Hepatocyte (in vitro differentiated cells): ENCODE data around the gene SIRT4. TPM values are rescaled to one million over a fixed set of nuclear protein-coding genes. Genes with fewer than 3 reads are reported as not detected.
A peak's percentile ranks its signal among the peaks of the same experiment; 100 is the strongest.

ENCODE experiments used
- DNase-seq: peaks from one replicate; pipeline ENCODE4 v3.0.0-alpha.2; 2016; ENCODE audit warnings: low spot score
- H2AFZ ChIP-seq: fragments of 200-600 bp; sonication (generic); 2 replicates; pipeline ENCODE4 v1.6.0; 2016; ENCODE audit warnings: antibody characterized with exemption, mild to moderate bottlenecking
- H3K27ac ChIP-seq: fragments of 200-600 bp; sonication (generic); 2 replicates; pipeline ENCODE4 v1.5.1; 2016; ENCODE audit warnings: mild to moderate bottlenecking
- H3K27me3 ChIP-seq: fragments of 200-600 bp; sonication (generic); 2 replicates; pipeline ENCODE4 v1.6.1; 2016
- H3K36me3 ChIP-seq: fragments of 200-600 bp; sonication (generic); replicated peaks from 2 replicates; pipeline ENCODE4 v1.5.1; 2016; ENCODE audit warnings: low read depth; ENCODE audit not compliant: insufficient read depth
- H3K4me1 ChIP-seq: fragments of 200-600 bp; sonication (generic); 2 replicates; pipeline ENCODE4 v1.5.1; 2016; ENCODE audit warnings: mild to moderate bottlenecking, moderate library complexity; ENCODE audit not compliant: insufficient read depth
- H3K4me2 ChIP-seq: fragments of 200-600 bp; sonication (generic); 2 replicates; pipeline ENCODE4 v1.6.0; 2016
- H3K4me3 ChIP-seq: fragments of 200-600 bp; sonication (generic); 2 replicates; pipeline ENCODE4 v1.5.1; 2016; ENCODE audit warnings: mild to moderate bottlenecking
- H3K79me2 ChIP-seq: fragments of 200-600 bp; sonication (generic); 2 replicates; pipeline ENCODE4 v1.6.0; 2017; ENCODE audit warnings: mild to moderate bottlenecking
- H3K9me2 ChIP-seq: fragments of 200-600 bp; sonication (generic); replicated peaks from 2 replicates; pipeline ENCODE4 v1.6.0; 2017; ENCODE audit warnings: mild to moderate bottlenecking; ENCODE audit not compliant: insufficient read depth
- H3K9me3 ChIP-seq: fragments of 200-600 bp; sonication (generic); 2 replicates; pipeline ENCODE4 v1.5.1; 2016; ENCODE audit warnings: low read depth, mild to moderate bottlenecking
- H4K20me1 ChIP-seq: fragments of 200-600 bp; sonication (generic); 2 replicates; pipeline ENCODE4 v1.6.0; 2016; ENCODE audit warnings: mild to moderate bottlenecking; ENCODE audit not compliant: insufficient read depth, poor library complexity, severe bottlenecking
- CTCF ChIP-seq: fragments of 200-600 bp; sonication (generic); IDR thresholded peaks from 2 replicates; pipeline ENCODE4 v1.5.1; 2016; ENCODE audit warnings: antibody characterized with exemption, mild to moderate bottlenecking; ENCODE audit not compliant: poor library complexity
- EZH2 ChIP-seq: fragments of 200-600 bp; sonication (generic); IDR thresholded peaks from 2 replicates; pipeline ENCODE4 v1.6.1; 2016; ENCODE audit warnings: antibody characterized with exemption, mild to moderate bottlenecking, borderline replicate concordance
- EZH2phosphoT487 ChIP-seq: fragments of 200-600 bp; sonication (generic); IDR thresholded peaks from one replicate; pipeline ENCODE4 v1.6.1; 2018; ENCODE audit warnings: antibody characterized with exemption, mild to moderate bottlenecking, low read depth, moderate library complexity; ENCODE audit not compliant: unreplicated experiment, severe bottlenecking
- whole genome bisulfite sequencing: methylation state at CpG from one replicate; pipeline ENCODE4 v1.1.6; 2016; ENCODE audit warnings: low lambda C conversion rate; ENCODE audit errors: missing lambda C conversion rate; 5-methylcytosine and 5-hydroxymethylcytosine counted together
- polyA plus RNA-seq: library from polyadenylated mRNA; unstranded; fragments of >200 nt; fragmentation: Nextera tagmentation; extraction: Ambion mirVana; gene quantifications from 2 replicates; pipeline ENCODE4 v1.2.1, GENCODE V29; 2016
- total RNA-seq: library from RNA; depleted of rRNA; stranded (reverse); fragments of >200 nt; gene quantifications from 2 replicates; pipeline ENCODE4 v1.2.3, GENCODE V29; 2014

SIRT4 gene
- total and polyA plus RNA-seq, 2 experiments from 2014 or later: 3.9 to 5.5 TPM

- Histone ChIP-seq H3K4me2 (no peak overlapping the region), H3K79me2 (no peaks in the 10 kb centered on the region), H3K27me3 (no peaks in the 10 kb centered on the region), H3K4me3 (no peak overlapping the region), H3K4me1 (no peaks in the 10 kb centered on the region), H3K9me3 (no peaks in the 10 kb centered on the region), H2AFZ (no peak overlapping the region), H3K36me3 (no peaks in the 10 kb centered on the region), H3K27ac (no peak overlapping the region), H3K9me2 (no peaks in the 10 kb centered on the region), H4K20me1 (no peaks in the 10 kb centered on the region)
- TF ChIP-seq EZH2phosphoT487 (no peak), CTCF (no peak), EZH2 (no peak)
- 99% methylated on average over 4 of the region's 4 CpGs for WGBS
- no peak for DNase-seq
These were observed 51.6 kb downstream of the SIRT4 start for GRCh38 chr12:120353556-120354317.

- DNase-seq: peak; percentile 90
- H3K9me2 ChIP-seq: no peaks in the 10 kb centered on the region
- no peak overlapping the region for H3K4me3 ChIP-seq
- H3K79me2 ChIP-seq: no peaks in the 10 kb centered on the region
- H3K27ac ChIP-seq: no peak overlapping the region
- H3K27me3 ChIP-seq: no peaks in the 10 kb centered on the region
- TF ChIP-seq EZH2phosphoT487 (no peak), EZH2 (no peak), CTCF (peak; percentile 77)
- no peak overlapping the region for H2AFZ ChIP-seq
- no peaks in the 10 kb centered on the region for H3K9me3 ChIP-seq
- peaks cover 6% of the 10 kb centered on the region for H3K4me1 ChIP-seq
- H3K4me2 ChIP-seq: no peak overlapping the region
- no peaks in the 10 kb centered on the region for H3K36me3 ChIP-seq
- no peaks in the 10 kb centered on the region for H4K20me1 ChIP-seq
- WGBS: 63% methylated on average over 13 of the region's 13 CpGs
These were observed 54.5 kb downstream of the SIRT4 start for GRCh38 chr12:120356567-120357030.

- no peak overlapping the region for H3K4me3 ChIP-seq
- no peak overlapping the region for H3K4me2 ChIP-seq
- no peaks in the 10 kb centered on the region for H3K36me3 ChIP-seq
- H2AFZ ChIP-seq: no peak overlapping the region
- TF ChIP-seq EZH2 (no peak), CTCF (no peak), EZH2phosphoT487 (no peak)
- no peaks in the 10 kb centered on the region for H3K79me2 ChIP-seq
- H3K27me3 ChIP-seq: no peaks in the 10 kb centered on the region
- 94% methylated on average over 5 of the region's 5 CpGs for WGBS
- no peak overlapping the region for H3K27ac ChIP-seq
- H3K4me1 ChIP-seq: peaks cover 11% of the 10 kb centered on the region
- DNase-seq: no peak
- no peaks in the 10 kb centered on the region for H4K20me1 ChIP-seq
- no peaks in the 10 kb centered on the region for H3K9me2 ChIP-seq
- no peaks in the 10 kb centered on the region for H3K9me3 ChIP-seq
These were observed 55.0 kb downstream of the SIRT4 start for GRCh38 chr12:120357104-120357503.
